Brain microvascular endothelial cell (primary cell): ENCODE results near the gene BSND.

Experiments used
- DNase-seq: peaks from one replicate; pipeline ENCODE4 v3.0.0-alpha.2; 2020
- H3K27ac ChIP-seq: fragments of 250-450 bp; sonication (Bioruptor Pico); 2 replicates; pipeline ENCODE4 v1.5.1; 2020; ENCODE audit warnings: mild to moderate bottlenecking, moderate library complexity
- H3K27me3 ChIP-seq: fragments of 250-450 bp; sonication (Bioruptor Pico); replicated peaks from 2 replicates; pipeline ENCODE4 v1.5.1; 2020; ENCODE audit warnings: mild to moderate bottlenecking
- H3K36me3 ChIP-seq: fragments of 250-450 bp; sonication (Bioruptor Pico); replicated peaks from 2 replicates; pipeline ENCODE4 v1.5.1; 2020; ENCODE audit warnings: mild to moderate bottlenecking
- H3K4me3 ChIP-seq: 2 replicates; pipeline ENCODE4 v1.5.1; 2011; ENCODE audit warnings: low read depth, mild to moderate bottlenecking, control low read depth, low read length, moderate library complexity
- CTCF ChIP-seq: IDR thresholded peaks from 2 replicates; pipeline ENCODE4 v1.5.1; 2011; ENCODE audit warnings: low read depth, mild to moderate bottlenecking, moderate library complexity, low read length, control low read depth, inconsistent platforms; ENCODE audit errors: missing control alignments
- in situ Hi-C: cut with HindIII; loops from 2 replicates; pipeline ENCODE4 v1.10.0; 2017; ENCODE audit warnings: low sequenced_read_pairs, low pct_ligation_motif_present

The BSND gene

GRCh38 chr1:54970901-54971300 lies 27.8 kb upstream of the BSND start:
- Histone ChIP-seq H3K27ac (no peak overlapping the region), H3K4me3 (no peak overlapping the region), H3K27me3 (no peaks in the 10 kb centered on the region), H3K36me3 (no peaks in the 10 kb centered on the region)
- in situ Hi-C loops = no loop called here
- TF ChIP-seq CTCF = no peak
- no peak for DNase-seq

- no peaks in the 10 kb centered on the region for H3K36me3 ChIP-seq
- H3K27me3 ChIP-seq = no peaks in the 10 kb centered on the region
- H3K27ac ChIP-seq = no peak overlapping the region
- DNase-seq = no peak
- no peak for TF ChIP-seq CTCF
- in situ Hi-C loops = no loop called here
- no peak overlapping the region for H3K4me3 ChIP-seq
Observed at GRCh38 chr1:54971317-54971791, 27.4 kb upstream of the BSND start.

GRCh38 chr1:54972436-54972835 lies 26.3 kb upstream of the BSND start:
- no peaks in the 10 kb centered on the region for H3K36me3 ChIP-seq
- no peak overlapping the region for H3K4me3 ChIP-seq
- H3K27ac ChIP-seq = no peak overlapping the region
- no peak for DNase-seq
- H3K27me3 ChIP-seq = no peaks in the 10 kb centered on the region
- TF ChIP-seq CTCF = no peak
- in situ Hi-C loops = no loop called here

GRCh38 chr1:54973205-54973921 lies 25.4 kb upstream of the BSND start:
- DNase-seq = peak; percentile 33
- in situ Hi-C loops = no loop called here
- Histone ChIP-seq H3K27ac (no peak overlapping the region), H3K27me3 (no peaks in the 10 kb centered on the region), H3K36me3 (no peaks in the 10 kb centered on the region), H3K4me3 (no peak overlapping the region)
- peak; percentile 65 for TF ChIP-seq CTCF

- in situ Hi-C loops = no loop called here
- H3K27ac ChIP-seq = no peak overlapping the region
- H3K27me3 ChIP-seq = peaks cover 8% of the 10 kb centered on the region
- no peak overlapping the region for H3K4me3 ChIP-seq
- DNase-seq = no peak
- TF ChIP-seq CTCF = no peak
- H3K36me3 ChIP-seq = no peaks in the 10 kb centered on the region
Observed at GRCh38 chr1:54975356-54976108, 23.2 kb upstream of the BSND start.
